Fibroblast of skin of right biceps (primary cell): Measurements from ENCODE around the gene PHF12.

Experiments used
- DNase-seq: peaks from one replicate; pipeline ENCODE4 v3.0.0-alpha.2; 2013

Gene PHF12

DNA sequence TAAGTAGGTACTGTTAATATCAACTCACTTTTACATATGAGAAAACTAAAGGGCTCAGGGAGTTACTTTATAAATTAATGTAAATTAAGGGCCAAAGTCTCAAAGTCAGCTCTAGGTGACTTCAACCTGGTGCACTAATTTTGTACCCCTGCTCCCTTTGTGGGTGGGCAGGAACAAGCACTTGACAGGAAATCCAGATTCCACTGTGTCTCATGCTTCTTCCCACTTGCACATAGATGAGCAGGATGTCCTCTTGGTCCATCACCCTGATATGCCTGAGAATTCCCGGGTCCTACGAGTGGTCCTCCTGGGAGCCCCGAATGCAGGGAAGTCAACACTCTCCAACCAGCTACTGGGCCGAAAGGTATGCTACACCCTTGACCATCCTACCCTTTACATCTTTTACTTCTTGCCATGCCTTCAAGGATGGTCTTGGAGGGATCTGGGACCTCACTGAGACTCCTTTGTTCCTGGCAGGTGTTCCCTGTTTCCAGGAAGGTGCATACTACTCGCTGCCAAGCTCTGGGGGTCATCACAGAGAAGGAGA lies 95.2 kb downstream of the PHF12 start:
- DNase-seq = no peak

DNA sequence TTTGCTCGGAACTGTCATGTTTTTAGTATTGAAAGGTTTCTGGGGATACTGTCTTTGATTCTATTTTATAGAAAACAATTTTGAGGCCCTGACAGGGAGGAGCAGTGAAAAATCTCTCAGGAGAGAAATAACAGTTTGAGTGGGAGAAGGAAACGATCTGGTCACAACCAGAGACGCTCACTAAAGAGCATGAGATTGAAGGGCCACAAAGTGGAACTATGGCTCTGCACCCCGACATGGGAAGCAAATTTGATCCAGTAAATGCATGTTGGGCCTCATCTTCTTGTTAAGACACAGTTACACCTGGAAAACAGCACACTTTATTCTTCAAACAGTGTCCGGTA lies 96.0 kb downstream of the PHF12 start:
- no peak for DNase-seq
